Measurements from ENCODE around the gene WBP2. TPM values are rescaled to one million over a fixed set of nuclear protein-coding genes. Genes with fewer than 3 reads are reported as not detected.

Gene WBP2
- total RNA-seq, result 32.1 and 45.0 TPM in 2 replicates

DNA sequence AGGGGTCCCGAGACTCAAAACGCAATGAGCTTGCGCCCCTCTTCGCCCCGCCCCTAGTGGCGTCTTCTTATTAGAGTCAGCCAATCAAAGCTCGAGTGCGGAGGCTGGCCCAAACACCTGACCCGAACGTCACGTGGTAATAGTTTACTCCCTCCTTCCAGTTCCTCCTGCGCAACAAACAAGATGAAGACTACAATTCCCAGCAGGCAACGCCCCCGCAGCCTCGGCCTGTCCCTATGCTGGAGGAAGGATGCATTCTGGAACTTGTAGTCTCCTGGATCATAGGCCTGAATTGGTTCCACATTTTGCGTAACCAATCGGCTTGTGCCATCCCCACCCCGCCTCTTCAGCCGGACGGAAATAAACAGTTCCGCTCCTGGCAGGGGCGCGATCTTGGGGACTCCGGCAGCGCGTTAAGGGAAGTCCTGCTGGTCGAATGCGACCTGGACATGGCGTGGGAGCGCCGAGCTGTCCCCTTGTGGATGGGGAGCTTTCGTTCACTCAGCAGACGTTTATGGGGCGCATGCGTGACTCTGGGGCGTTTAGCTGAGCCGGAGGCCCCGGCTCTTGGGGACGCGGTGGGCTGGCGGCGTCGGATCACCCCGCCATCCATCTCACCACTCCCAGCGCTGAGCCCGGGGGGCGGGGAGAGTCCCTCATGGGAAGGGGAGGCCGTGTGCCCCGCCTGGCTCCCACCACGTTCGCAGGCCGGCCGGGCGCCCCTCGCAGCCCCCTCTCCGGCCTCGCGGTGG is at the start of gene WBP2:
Gene WBP2 (minus strand): TSS at position 26 of the 752 bp plus-strand sequence. CDS start 38 bp downstream, outside the sequence.

GRCh38 chr17:75896415-75897159 is 41.5 kb upstream of the WBP2 start, which contains the start of gene TRIM65:
Gene TRIM65, minus strand, starts transcription at chr17:75896951. Its CDS starts 14 bp downstream, at chr17:75896937.

GRCh38 chr17:75878174-75878998 is 23.3 kb upstream of the WBP2 start, which contains the start of gene TRIM47:
Gene TRIM47, minus strand, starts transcription at chr17:75878581. Its CDS starts 33 bp downstream, at chr17:75878548.

DNA sequence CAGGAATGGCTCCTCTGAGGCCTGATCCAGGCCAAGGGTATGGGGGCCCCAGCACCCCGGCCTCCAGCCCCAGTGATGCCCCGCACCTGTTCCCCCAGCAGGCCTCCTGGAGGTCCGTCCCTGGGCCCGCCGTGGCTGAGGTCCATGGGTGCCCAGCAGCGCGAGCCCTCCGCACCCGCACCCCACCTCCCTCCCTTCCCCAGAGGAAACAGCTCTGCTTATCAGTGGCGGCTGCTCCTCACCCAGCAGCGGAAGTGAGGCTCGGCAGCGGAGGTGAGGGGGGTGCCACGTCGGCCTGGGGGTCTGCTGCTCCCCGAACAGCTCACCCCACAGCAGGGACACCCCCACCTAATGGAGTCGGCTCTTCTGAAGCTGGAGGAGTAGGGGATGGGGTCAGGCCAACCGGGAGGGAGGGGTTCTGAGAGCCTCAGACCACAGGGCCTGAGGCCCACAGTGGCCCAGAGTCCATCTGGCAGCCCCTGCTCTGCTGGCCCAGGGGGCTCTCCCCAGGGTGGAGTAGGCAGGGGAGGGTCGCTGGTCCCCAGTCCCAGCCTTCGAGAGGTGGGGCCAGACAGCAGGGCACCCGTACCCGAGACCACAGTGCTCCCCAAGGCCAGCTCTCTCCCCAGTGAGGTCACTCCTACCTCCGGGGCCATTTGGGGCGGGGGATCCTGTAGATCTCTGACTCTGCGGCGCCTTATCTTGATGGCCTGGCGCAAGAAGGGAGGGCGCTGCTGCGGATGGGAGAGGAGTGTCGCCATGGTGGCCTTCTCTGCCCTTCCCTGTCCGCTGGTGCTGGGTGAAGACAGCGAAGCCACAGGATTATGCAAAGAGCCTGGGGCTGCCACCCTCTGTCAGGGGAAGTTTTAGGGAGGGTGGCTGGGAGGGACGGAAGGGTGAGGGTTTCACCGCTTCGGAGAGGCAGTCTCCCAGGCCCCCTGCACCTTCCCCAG is 11.3 kb downstream of the WBP2 start, which contains the start of gene UNC13D:
Gene UNC13D (minus strand): TSS at position 828 of the 953 bp plus-strand sequence. CDS start 67 bp downstream, at position 761.

Other genes with a start within 250 kb of the WBP2 start
- 0.29 TPM in 1 of 2 replicates, not detected in the other for gene SMIM5, start 221.9 kb downstream of the WBP2 start, total RNA-seq
- gene RECQL5, start 188.2 kb downstream of the WBP2 start, total RNA-seq, result 24.0 and 34.1 TPM in 2 replicates
- 60.5 and 69.4 TPM in 2 replicates for gene SAP30BP, start 188.0 kb downstream of the WBP2 start, total RNA-seq
- 0.50 and 4.2 TPM in 2 replicates for gene ITGB4, start 133.9 kb downstream of the WBP2 start, total RNA-seq
- 52.1 and 58.6 TPM in 2 replicates for gene GALK1, start 90.1 kb downstream of the WBP2 start, total RNA-seq
- gene UNK, start 70.5 kb downstream of the WBP2 start, total RNA-seq, result 19.0 and 21.5 TPM in 2 replicates
- 2.3 and 2.8 TPM in 2 replicates for gene UNC13D, start 10.9 kb downstream of the WBP2 start, total RNA-seq
- gene TRIM47, start 23.2 kb upstream of the WBP2 start, total RNA-seq, result 6.4 and 33.7 TPM in 2 replicates
- 13.4 and 30.8 TPM in 2 replicates for gene TRIM65, start 41.6 kb upstream of the WBP2 start, total RNA-seq
- 40.3 and 42.3 TPM in 2 replicates for gene MRPL38, start 49.5 kb upstream of the WBP2 start, total RNA-seq
- gene FBF1, start 85.7 kb upstream of the WBP2 start, total RNA-seq, result 13.2 and 18.2 TPM in 2 replicates
- 54.4 and 59.4 TPM in 2 replicates for gene ACOX1, start 123.8 kb upstream of the WBP2 start, total RNA-seq
- gene TEN1, start 123.9 kb upstream of the WBP2 start, total RNA-seq, result 14.1 and 14.5 TPM in 2 replicates
- 1.3 and 1.9 TPM in 2 replicates for gene CDK3, start 145.5 kb upstream of the WBP2 start, total RNA-seq
- gene EVPL, start 172.0 kb upstream of the WBP2 start, total RNA-seq, result under 0.01 TPM in 1 of 2 replicates, not detected in the other
- gene SRP68, start 217.2 kb upstream of the WBP2 start, total RNA-seq, result 37.4 and 46.7 TPM in 2 replicates
- not detected in 2 replicates for gene GALR2, start 219.4 kb upstream of the WBP2 start, total RNA-seq
- under 0.01 and 0.15 TPM in 2 replicates for gene ZACN, start 223.8 kb upstream of the WBP2 start, total RNA-seq
- gene EXOC7, start 248.5 kb upstream of the WBP2 start, total RNA-seq, result 107 and 137 TPM in 2 replicates

Measured in smooth muscle cell of trachea (primary cell).